ENCODE data around the gene RASL10A.

Gene RASL10A

DNA sequence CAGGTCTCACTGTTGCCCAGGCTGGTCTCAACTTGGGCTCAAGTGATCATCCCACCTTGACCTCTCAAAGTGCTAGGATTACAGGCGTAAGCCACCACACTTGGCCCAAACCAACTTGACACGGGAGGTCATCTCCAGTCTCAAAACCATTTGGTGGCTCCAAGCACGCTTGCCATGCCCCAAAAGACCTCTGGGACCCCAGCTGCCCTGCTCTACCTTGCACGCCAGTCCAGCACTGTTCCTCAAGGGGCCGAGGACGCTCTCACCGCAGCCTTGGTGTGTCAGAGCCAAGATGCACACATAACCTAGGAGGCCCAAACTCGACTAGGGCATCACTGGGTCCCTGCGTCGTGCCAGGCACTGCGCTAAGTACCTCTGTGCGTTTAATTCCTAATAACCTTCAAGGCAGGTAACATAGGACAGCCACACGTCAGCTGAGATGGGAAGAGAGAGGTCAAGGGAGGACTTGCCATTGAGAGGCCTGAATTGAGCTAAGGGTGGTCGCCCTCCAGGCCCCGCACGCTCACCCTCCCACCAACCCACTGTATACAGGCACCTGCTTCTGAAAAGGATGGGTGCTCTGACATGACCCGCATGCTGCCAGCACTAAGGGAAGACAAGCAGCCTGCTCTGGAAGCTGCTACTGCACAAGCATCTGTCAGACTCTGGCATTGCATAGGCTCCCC, 13.6 kb downstream of the RASL10A start:
- no peak for DNase-seq

- no peak for DNase-seq
These were observed 14.5 kb downstream of the RASL10A start for GRCh38 chr22:29300807-29301601.

DNA sequence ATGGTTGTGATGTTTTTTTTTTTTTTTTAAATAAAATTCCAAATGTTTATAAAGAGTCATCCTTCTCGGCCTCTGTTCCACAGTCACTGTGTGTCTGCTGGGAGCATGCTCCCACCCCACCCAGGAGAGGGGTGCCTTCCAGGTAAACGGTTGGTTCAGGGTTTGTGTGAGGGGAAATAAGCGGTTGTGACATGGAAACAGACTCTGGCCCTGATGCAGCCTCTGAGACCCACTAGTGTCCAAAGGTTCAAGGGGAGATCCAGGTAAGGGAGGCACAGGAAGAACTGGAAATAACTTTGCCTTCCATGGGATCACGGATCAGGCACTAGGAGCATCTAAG, 15.1 kb downstream of the RASL10A start:
- no peak for DNase-seq

DNA sequence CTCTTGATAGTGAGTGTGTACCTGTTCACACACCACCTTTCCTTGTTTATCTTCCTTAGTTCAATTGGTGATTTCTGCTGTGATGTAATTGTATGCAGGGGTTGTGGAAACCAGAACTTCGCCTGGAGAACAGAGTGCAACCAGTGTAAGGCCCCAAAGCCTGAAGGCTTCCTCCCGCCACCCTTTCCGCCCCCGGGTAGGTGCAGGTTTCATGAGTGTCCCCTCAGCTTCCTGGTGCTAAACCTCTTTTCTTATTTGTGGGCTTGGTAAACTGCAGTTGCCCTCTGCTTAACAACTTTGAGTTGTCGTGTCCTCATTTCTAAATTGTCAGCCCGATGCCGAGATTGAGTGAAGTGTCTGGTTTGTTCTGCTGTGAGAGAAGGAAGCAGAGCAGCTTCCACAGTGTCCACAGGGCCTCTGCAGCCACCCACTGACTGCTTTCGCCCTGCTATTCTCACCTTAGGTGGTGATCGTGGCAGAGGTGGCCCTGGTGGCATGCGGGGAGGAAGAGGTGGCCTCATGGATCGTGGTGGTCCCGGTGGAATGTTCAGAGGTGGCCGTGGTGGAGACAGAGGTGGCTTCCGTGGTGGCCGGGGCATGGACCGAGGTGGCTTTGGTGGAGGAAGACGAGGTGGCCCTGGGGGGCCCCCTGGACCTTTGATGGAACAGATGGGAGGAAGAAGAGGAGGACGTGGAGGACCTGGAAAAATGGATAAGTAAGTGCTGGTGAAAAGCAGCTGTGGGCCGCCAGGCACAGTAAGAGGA, 16.2 kb downstream of the RASL10A start:
- no peak for DNase-seq

DNA sequence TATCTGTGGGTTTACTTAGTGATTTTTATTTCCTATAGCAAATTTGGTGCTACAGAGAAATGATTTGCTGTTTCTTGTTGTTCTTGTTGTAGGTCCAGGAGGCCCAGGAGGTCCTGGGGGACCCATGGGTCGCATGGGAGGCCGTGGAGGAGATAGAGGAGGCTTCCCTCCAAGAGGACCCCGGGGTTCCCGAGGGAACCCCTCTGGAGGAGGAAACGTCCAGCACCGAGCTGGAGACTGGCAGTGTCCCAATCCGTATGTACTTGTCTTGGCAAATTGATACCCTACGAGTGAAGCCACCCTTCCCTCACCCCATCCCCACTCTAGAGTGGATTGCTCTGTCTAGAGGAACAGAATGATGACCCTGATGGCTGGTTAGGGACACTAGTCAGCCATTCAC, 16.9 kb downstream of the RASL10A start:
- no peak for DNase-seq

GRCh38 chr22:29292379-29292778, 23.1 kb downstream of the RASL10A start:
- DNase-seq: no peak

DNA sequence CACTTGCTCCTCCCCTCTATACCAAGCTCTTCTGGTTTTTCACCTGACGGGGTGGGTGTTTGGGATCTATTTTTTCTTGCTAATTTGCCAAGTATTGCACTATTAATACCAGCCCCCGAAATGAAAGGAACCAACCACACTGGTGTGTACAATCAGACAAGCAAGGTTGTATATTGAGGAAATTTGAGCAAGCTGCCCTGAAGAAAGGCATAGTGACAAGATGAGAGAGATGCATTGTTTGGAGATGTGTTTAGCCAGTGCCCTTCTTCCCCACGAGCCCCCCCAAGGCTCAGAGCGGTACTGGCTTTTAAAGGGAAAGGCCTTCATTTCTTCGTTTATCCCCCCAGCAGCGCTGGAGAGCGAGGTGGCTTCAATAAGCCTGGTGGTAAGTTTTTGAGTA, 24.3 kb downstream of the RASL10A start:
- DNase-seq: no peak

DNA sequence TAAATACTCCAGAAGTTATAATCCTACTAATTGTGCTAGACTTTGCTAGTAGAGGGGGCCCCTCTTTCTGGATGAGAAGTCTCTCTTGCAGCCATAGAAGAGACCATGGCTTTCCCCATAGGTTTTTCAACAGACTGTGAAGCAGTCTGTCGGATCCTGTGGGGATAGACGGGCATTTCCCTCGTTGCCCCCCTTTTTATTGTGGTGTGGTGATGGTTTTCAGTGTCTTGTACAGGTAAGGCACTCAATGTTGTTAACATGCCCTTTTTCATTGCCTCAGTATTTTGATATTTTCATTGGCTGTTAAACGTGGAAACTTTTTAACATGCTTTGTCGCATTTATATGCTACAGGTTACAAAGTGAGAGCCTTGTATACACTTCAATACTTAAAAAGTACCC, 25.4 kb downstream of the RASL10A start:
- DNase-seq: no peak

- no peak for DNase-seq
These were observed 26.7 kb downstream of the RASL10A start for GRCh38 chr22:29288837-29289236.

DNA sequence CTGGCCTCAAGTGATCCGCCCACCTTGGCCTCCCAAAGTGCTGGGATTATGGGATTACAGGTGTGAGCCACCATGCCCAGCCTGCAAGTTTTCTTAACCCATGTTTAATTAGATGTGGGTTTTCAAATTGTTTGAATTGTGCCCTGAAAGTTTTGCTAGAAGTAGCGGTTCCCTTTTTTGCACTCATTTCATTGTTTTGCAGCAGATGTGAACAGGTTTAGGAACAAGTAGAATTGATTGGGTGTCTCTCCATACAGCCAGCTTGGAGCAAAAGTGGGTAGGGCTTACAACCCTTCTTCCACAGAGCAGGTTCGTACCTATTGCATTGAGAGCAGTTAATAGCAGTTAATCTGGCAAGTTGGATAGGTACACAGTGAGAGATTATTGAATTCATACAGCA, 31.3 kb downstream of the RASL10A start:
- DNase-seq: no peak

GRCh38 chr22:29277927-29278326, 37.6 kb downstream of the RASL10A start:
- DNase-seq: no peak

GRCh38 chr22:29275819-29276565, 39.5 kb downstream of the RASL10A start:
- DNase-seq: no peak

- DNase-seq: no peak
These were observed 40.3 kb downstream of the RASL10A start for GRCh38 chr22:29275167-29275566.

- no peak for DNase-seq
These were observed 42.9 kb downstream of the RASL10A start for GRCh38 chr22:29272624-29273023.

GRCh38 chr22:29270475-29271271, 44.8 kb downstream of the RASL10A start:
- peak; percentile 47 for DNase-seq

DNA sequence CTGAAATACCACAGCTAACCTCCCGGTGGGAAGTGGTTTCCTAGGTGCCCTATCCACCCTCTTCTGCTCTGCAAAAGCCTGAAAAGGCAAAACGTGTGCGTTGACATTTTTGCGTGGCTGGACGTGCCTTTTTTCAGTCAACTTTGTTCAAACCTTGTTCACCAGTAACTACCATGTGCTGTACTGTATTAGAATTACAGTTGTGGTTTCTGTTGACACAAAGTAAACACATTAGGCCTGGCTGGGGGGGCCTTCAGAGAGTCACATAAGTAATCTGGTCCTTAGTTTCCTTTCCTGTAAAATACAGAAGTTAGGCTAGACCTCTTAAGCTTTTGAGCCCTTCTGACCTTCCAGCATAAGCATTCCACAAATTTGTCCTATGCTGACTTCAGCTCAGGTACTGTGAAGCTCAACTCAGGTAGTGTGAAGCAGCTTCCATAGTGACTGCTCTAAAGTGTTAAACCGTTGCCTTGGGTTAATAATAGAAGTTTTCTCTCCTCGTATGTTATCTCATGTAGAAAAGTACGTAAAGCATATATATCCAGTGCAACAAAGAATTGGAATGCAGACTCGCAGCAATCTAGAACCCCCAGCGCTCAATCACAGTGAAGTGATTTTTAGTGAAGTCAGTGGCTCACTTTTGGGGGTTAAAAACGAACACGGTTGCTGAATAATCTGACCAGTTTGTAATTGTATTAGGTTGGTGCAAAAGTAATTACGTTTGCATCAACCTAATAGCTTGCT, 45.6 kb downstream of the RASL10A start:
- DNase-seq: no peak

DNA sequence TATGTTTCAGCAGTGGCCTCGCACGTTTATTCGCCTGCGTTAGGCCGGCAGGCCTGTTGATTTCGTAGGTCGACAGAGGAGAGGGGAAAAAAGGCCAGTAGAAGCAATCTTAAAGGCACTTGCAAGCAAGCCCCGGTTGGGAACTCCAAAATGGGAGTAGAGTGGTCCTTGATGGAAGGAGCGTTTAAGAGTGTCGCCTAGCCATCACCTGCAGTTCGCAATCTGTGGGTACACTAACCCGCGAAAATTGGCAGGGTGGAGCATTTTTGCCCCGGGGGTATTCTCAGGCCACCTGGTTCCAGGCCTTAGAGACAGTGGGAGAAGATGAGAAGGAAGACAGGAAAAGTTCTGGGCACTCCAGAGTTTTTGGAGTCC, 46.3 kb downstream of the RASL10A start:
- DNase-seq: no peak

DNA sequence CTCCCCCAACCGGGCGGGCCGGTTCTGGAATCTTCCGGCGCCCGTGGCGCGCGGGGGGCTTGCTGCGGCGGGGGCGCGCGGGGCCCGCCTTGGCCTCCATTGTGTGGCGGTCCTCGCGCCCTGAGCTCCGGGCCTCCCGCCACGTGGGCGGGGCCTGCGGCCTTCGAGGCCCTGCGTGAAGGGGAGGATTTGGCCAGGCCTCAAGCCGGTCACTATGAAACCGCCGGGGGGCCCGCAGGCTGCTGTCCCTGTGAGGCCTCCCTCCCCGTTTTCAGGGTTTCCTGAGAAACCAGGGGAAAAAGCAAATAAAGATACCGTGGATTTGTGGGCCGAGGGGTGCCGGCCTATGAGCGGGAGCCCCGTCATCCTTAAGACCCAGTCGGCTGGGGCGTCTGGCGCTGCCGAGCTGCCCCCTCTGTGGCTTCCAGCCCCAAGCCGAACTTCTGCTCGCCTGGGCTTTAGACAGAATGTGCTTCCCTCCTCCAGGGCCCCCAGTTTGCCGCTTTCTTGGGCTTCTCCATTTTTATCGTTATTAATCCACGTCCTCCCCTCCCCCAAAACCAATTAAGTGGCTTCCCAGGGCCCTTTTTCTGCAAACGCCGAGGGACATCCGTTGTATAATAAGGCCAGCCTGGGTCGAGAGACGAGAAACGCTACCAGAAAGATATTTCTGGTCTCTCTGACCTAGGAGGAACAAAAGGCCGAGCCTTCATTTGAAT, 46.8 kb downstream of the RASL10A start:
- peak; percentile 62 for DNase-seq

DNA sequence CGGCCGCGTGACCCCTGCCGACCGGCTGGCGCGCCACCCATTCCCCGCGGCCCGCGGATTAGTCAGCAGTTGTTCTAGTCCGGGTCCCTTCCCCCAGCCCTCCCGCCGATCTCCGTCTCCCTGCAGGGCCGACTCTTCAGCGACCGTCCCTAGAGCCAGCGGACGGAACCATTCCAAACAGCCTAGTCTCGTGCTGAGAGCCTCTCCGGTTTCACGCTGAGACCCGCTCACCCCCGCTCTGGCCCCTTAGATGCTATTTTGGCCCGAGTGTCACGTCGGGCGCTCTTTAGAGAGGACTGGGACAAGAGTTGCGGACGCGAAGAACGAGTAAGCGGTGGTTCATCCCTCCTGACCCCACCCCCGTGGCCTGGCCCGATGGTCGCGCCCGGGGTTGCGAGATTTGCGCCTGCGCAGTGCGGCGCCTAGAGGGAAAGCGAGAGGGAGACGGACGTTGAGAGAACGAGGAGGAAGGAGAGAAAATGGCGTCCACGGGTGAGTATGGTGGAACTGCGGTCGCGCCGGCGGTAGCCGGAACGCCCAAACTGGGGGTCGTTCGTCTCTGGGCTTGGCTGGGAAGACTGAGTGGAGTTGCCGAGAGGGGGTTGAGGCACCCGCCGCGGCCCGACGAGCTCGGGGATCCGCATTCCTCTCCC, 47.5 kb downstream of the RASL10A start, which contains the start of the genes EWSR1 and RHBDD3:
Gene EWSR1 (plus strand): TSS at position 411 of the 653 bp plus-strand sequence. CDS start 69 bp downstream, at position 480.
Gene RHBDD3 (minus strand): TSS at position 124 of the 653 bp plus-strand sequence. CDS start 2,355 bp downstream, outside the sequence.
- DNase-seq: peak; percentile 98

GRCh38 chr22:29267462-29267857, 48.0 kb downstream of the RASL10A start:
- no peak for DNase-seq
